Vagina (tissue), 1 donor: Measurements from ENCODE around the gene TP53TG3D. TPM values are rescaled to one million over a fixed set of nuclear protein-coding genes. Genes with fewer than 3 reads are reported as not detected.

Experiments used
- small RNA-seq: library from RNA; depleted of rRNA; stranded (forward); fragments of <200 nt; gene quantifications from one replicate; pipeline ENCODE3, GENCODE V24; 2016
- total RNA-seq: library from RNA; depleted of rRNA; stranded (reverse); fragments of >200 nt; gene quantifications from one replicate; pipeline ENCODE4 v1.2.3, GENCODE V29; 2016

Gene TP53TG3D
- total RNA-seq, 1 donor from 2014 or later: not detected

Small RNA genes within 50 kb of the gene (small RNA-seq; reads per million reads assigned to genes)
- gene AC133485.1: not detected
- gene AC140878.1: not detected
